Upper lobe of left lung (tissue), 6 donors: ENCODE measurements around the gene CLSTN3. TPM values are rescaled to one million over a fixed set of nuclear protein-coding genes. Genes with fewer than 3 reads are reported as not detected.
A peak's percentile ranks its signal among the peaks of the same experiment; 100 is the strongest.

Experiments used
- ATAC-seq, 2 donors: fragments of 200-7000 bp; cut with Tn5 transposase; one replicate each; pipeline ENCODE4 v1.9.1; 2022; ENCODE audit warnings: mild to moderate bottlenecking in 2 of 2, moderate library complexity in 2 of 2; ENCODE audit not compliant: low FRiP score in 2 of 2
- DNase-seq, 2 donors: peaks; one replicate each; pipeline ENCODE4 v3.0.0-alpha.2; 2019 to 2020
- H3K27ac ChIP-seq, 4 donors: fragments of 200-600 bp; sonication (generic); one replicate each; pipeline ENCODE4 v1.5.1; 2016 to 2019
- H3K27me3 ChIP-seq, 4 donors: fragments of 200-600 bp; sonication (generic); one replicate each; pipeline ENCODE4 v1.5.1; 2017 to 2019
- H3K36me3 ChIP-seq, 4 donors: fragments of 200-600 bp; sonication (generic); one replicate each; pipeline ENCODE4 v1.5.1; 2016 to 2019
- H3K4me1 ChIP-seq, 4 donors: fragments of 200-600 bp; sonication (generic); one replicate each; pipeline ENCODE4 v1.5.1; 2018 to 2019
- H3K4me3 ChIP-seq, 4 donors: fragments of 200-600 bp; sonication (generic); one replicate each; pipeline ENCODE4 v1.5.1; 2017 to 2019; ENCODE audit warnings: mild to moderate bottlenecking in 2 of 4, moderate library complexity in 1 of 4
- H3K9me3 ChIP-seq, 4 donors: fragments of 200-600 bp; sonication (generic); one replicate each; pipeline ENCODE4 v1.5.1; 2018 to 2019
- EP300 ChIP-seq, 4 donors: sonication (generic); formaldehyde crosslinking; IDR thresholded peaks; one replicate each; pipeline ENCODE4 v1.5.1; 2017; ENCODE audit warnings: antibody characterized with exemption in 4 of 4, control low read depth in 2 of 4
- POLR2A ChIP-seq, 4 donors: fragments of 450-650 bp; IDR thresholded peaks; one replicate each; pipeline ENCODE4 v1.5.1; 2016 to 2017; ENCODE audit warnings: antibody characterized with exemption in 4 of 4, mild to moderate bottlenecking in 2 of 4
- POLR2AphosphoS5 ChIP-seq, 2 donors: sonication (generic); formaldehyde crosslinking; IDR thresholded peaks; one replicate each; pipeline ENCODE4 v1.5.1; 2017; ENCODE audit warnings: antibody characterized with exemption in 2 of 2
- WGBS, 2 donors: methylation state at CpG; one replicate each; pipeline ENCODE4 v1.1.5; 2017 to 2018; 5-methylcytosine and 5-hydroxymethylcytosine counted together
- total RNA-seq, 6 donors: library from RNA; depleted of rRNA in 4 of 6; stranded (reverse); fragments of >200 nt in 4 of 6; gene quantifications; one replicate each; pipeline versions ENCODE4 v1.1.0 to v1.2.1, GENCODE V29; 2016 to 2021
- TF ChIP-seq, protein P1 (sequence below), 6 experiments: fragments of 450-650 bp in 4 of 6; fragments of 200-600 bp in 2 of 6; sonication (generic) in 2 of 6; IDR thresholded peaks; one replicate each; pipeline ENCODE4 v1.5.1; 2016 to 2019; ENCODE audit warnings: antibody characterized with exemption in 6 of 6
- donor health status: DM: no; HTN: no; CAD: no; lungs with moderate emphysema.
- donor health status: DM: no; HTN: yes; CAD: no; lungs with severe emphysema.

Gene CLSTN3
- total RNA-seq, 6 donors from 2014 or later, result 14.4 to 111 (median 39.0) TPM

DNA sequence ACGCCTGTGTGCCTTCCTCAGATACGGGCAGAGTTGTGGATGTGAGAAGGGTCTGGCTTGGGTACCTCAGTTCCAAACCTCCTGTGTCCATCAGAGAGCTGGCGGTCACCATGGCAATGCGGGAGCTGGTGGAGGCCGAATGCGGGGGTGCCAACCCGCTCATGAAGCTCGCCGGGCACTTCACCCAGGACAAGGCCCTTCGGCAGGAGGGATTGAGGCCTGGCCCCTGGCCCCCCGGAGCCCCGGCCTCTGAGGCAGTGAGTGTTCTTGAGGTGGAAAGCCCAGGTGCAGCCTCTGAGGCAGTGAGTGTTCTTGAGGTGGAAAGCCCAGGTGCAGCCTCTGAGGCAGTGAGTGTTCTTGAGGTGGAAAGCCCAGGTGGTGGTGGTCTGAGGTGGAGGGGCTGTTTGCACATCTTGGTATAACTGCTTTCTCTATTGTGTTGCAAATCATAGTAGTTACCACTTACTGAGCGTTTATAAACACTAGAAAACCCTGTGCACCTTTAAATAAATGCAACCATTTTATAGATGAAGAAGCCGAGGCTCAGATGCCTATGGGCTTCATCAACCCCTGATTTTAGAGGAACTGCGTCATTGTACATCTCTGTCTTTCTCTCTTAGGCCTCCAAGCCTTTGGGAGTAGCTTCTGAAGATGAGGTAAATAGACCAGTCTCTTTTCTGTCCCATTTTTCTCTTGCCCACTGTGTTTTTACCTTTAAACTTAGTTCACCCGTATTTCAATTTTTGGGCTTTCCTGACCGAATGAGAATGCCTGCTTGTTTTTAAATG, 60.3 kb downstream of the CLSTN3 start:
- H3K9me3 ChIP-seq, result no peaks in the 10 kb centered on the region
- H3K27ac ChIP-seq, result peak overlapping the region; percentile 90 to 99 (median 92)
- DNase-seq (peak; percentile 26 to 80), ATAC-seq (peak in 1 of 2 donors; percentile 17)
- H3K4me1 ChIP-seq, result peaks cover 22 to 32% (median 24%) of the 10 kb centered on the region in 4 donors
- WGBS, 2 donors, result 26 to 63% methylated on average over 5 to 17 of the region's 17 CpGs
- TF ChIP-seq POLR2A (IDR thresholded peaks at IDR 0.05) (no peak), EP300 (IDR thresholded peaks at IDR 0.05) (no peak), POLR2AphosphoS5 (IDR thresholded peaks at IDR 0.05) (no peak)
- TF ChIP-seq, protein P1, sequence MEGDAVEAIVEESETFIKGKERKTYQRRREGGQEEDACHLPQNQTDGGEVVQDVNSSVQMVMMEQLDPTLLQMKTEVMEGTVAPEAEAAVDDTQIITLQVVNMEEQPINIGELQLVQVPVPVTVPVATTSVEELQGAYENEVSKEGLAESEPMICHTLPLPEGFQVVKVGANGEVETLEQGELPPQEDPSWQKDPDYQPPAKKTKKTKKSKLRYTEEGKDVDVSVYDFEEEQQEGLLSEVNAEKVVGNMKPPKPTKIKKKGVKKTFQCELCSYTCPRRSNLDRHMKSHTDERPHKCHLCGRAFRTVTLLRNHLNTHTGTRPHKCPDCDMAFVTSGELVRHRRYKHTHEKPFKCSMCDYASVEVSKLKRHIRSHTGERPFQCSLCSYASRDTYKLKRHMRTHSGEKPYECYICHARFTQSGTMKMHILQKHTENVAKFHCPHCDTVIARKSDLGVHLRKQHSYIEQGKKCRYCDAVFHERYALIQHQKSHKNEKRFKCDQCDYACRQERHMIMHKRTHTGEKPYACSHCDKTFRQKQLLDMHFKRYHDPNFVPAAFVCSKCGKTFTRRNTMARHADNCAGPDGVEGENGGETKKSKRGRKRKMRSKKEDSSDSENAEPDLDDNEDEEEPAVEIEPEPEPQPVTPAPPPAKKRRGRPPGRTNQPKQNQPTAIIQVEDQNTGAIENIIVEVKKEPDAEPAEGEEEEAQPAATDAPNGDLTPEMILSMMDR (IDR thresholded peaks at IDR 0.05), result no peak
- peak overlapping the region; percentile 58 to 97 (median 90) for H3K4me3 ChIP-seq
- no peaks in the 10 kb centered on the region for H3K27me3 ChIP-seq
- H3K36me3 ChIP-seq, result peaks cover 0 to 10% (median 0%) of the 10 kb centered on the region in 4 donors

DNA sequence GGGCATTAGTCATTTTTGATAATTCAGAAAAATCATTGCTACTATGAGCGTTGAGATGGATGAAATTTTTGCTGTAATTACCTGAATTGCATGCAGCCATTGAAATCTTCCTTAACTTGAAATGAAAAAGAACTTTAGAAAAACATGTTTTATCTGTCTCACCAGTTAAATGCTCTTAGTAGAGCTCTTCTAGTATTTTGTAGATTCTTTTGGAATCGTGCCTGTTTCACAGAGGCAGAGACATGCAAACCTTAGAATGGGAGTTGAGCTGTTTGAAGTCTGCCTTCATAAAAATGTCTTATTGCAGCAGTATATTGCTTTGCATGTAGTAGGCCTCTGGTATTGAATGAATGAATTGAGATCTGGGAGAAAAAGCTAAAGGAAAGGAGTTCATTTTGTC, 63.5 kb downstream of the CLSTN3 start:
- H3K4me1 ChIP-seq, result peaks cover 12 to 25% (median 20%) of the 10 kb centered on the region in 4 donors
- DNase-seq, result no peak
- H3K9me3 ChIP-seq, result no peaks in the 10 kb centered on the region
- no peaks in the 10 kb centered on the region for H3K27me3 ChIP-seq
- no peak overlapping the region for H3K27ac ChIP-seq
- no peak overlapping the region for H3K4me3 ChIP-seq
- peaks cover 0 to 13% (median under 1%) of the 10 kb centered on the region in 4 donors for H3K36me3 ChIP-seq
- ATAC-seq, result no peak
- TF ChIP-seq, protein P1 (IDR thresholded peaks at IDR 0.05), result no peak
- no peak for TF ChIP-seq POLR2A (IDR thresholded peaks at IDR 0.05)
- no peak for TF ChIP-seq POLR2AphosphoS5 (IDR thresholded peaks at IDR 0.05)
- no peak for TF ChIP-seq EP300 (IDR thresholded peaks at IDR 0.05)
- WGBS, 2 donors, result 73 to 80% methylated on average over 2 of the region's 2 CpGs

GRCh38 chr12:7197841-7198240, 67.7 kb downstream of the CLSTN3 start:
- ATAC-seq (no peak), DNase-seq (no peak)
- H3K4me3 ChIP-seq, result no peak overlapping the region
- H3K9me3 ChIP-seq, result no peaks in the 10 kb centered on the region
- H3K27ac ChIP-seq, result no peak overlapping the region
- H3K36me3 ChIP-seq, result peaks cover 13 to 27% (median 22%) of the 10 kb centered on the region in 4 donors
- H3K4me1 ChIP-seq, result peaks cover 0 to 9% (median 3%) of the 10 kb centered on the region in 4 donors
- TF ChIP-seq, protein P1 (IDR thresholded peaks at IDR 0.05), result no peak
- no peak for TF ChIP-seq EP300 (IDR thresholded peaks at IDR 0.05)
- no peak for TF ChIP-seq POLR2AphosphoS5 (IDR thresholded peaks at IDR 0.05)
- no peak for TF ChIP-seq POLR2A (IDR thresholded peaks at IDR 0.05)
- H3K27me3 ChIP-seq, result no peaks in the 10 kb centered on the region
- 57 to 68% methylated on average over 2 of the region's 2 CpGs for WGBS, 2 donors

GRCh38 chr12:7203109-7203508, 72.9 kb downstream of the CLSTN3 start:
- H3K27ac ChIP-seq, result no peak overlapping the region
- no peak overlapping the region for H3K4me3 ChIP-seq
- WGBS, 2 donors, result 92 to 97% methylated on average over 4 of the region's 4 CpGs
- DNase-seq (no peak), ATAC-seq (no peak)
- H3K27me3 ChIP-seq, result no peaks in the 10 kb centered on the region
- H3K9me3 ChIP-seq, result no peaks in the 10 kb centered on the region
- H3K4me1 ChIP-seq, result peaks cover 0 to 5% (median 1%) of the 10 kb centered on the region in 4 donors
- peaks cover 22 to 65% (median 46%) of the 10 kb centered on the region in 4 donors for H3K36me3 ChIP-seq
- TF ChIP-seq, protein P1 (IDR thresholded peaks at IDR 0.05), result no peak
- TF ChIP-seq POLR2AphosphoS5 (IDR thresholded peaks at IDR 0.05) (no peak), POLR2A (IDR thresholded peaks at IDR 0.05) (no peak), EP300 (IDR thresholded peaks at IDR 0.05) (no peak)
